Gastrocnemius medialis (tissue), 4 donors: Measurements from ENCODE around the gene PEX16.

Source experiments
- POLR2A ChIP-seq, 2 donors: fragments of 450-650 bp; IDR thresholded peaks; one replicate each; pipeline ENCODE4 v1.6.1; 2017; ENCODE audit warnings: antibody characterized with exemption in 2 of 2, mild to moderate bottlenecking in 2 of 2, moderate library complexity in 2 of 2
- TF ChIP-seq, protein P1 (sequence below), 5 experiments: fragments of 450-650 bp in 3 of 5; fragments of 200-600 bp in 2 of 5; sonication (generic) in 2 of 5; IDR thresholded peaks in 4 of 5; conservative IDR thresholded peaks in 1 of 5; 1 replicate in 4 of 5; 2 replicates in 1 of 5; pipeline ENCODE4 v1.5.1; 2016 to 2019; ENCODE audit warnings: antibody characterized with exemption in 5 of 5, mild to moderate bottlenecking in 3 of 5, moderate library complexity in 3 of 5

GRCh38 chr11:45926001-45926401 is 8.3 kb upstream of the PEX16 start:
- TF ChIP-seq, protein P1, sequence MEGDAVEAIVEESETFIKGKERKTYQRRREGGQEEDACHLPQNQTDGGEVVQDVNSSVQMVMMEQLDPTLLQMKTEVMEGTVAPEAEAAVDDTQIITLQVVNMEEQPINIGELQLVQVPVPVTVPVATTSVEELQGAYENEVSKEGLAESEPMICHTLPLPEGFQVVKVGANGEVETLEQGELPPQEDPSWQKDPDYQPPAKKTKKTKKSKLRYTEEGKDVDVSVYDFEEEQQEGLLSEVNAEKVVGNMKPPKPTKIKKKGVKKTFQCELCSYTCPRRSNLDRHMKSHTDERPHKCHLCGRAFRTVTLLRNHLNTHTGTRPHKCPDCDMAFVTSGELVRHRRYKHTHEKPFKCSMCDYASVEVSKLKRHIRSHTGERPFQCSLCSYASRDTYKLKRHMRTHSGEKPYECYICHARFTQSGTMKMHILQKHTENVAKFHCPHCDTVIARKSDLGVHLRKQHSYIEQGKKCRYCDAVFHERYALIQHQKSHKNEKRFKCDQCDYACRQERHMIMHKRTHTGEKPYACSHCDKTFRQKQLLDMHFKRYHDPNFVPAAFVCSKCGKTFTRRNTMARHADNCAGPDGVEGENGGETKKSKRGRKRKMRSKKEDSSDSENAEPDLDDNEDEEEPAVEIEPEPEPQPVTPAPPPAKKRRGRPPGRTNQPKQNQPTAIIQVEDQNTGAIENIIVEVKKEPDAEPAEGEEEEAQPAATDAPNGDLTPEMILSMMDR (IDR thresholded peaks at IDR 0.05 in 4 of 5, conservative IDR thresholded peaks at IDR 0.05 in 1 of 5), result no peak
- TF ChIP-seq POLR2A (IDR thresholded peaks at IDR 0.05), result no peak
